Right hindlimb (tissue), 1 donor: ENCODE results near the gene SCUBE1.

Experiments used
- DNase-seq: peaks from one replicate; pipeline ENCODE4 v3.0.0-alpha.2; 2018

Gene SCUBE1

GRCh38 chr22:43209971-43210370 is 133.2 kb downstream of the SCUBE1 start:
- no peak for DNase-seq

DNA sequence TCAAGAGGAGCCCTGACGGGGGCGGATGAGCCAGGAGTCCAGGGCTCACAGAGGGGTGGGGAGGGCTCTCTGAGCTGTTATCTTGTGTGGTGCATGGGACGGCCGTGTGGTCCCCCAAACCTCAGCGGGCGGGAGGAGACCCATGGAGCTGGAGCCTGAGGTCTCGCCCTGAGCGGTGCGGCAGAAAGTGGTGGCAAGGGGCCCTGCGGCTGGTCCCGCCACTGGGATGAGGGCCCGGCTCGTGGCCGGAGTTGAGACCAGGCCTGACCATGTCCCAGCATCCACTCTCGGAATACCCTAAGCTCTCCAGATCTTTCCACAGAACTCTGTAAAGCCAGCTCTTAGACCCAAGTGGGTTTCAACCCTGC is 133.7 kb downstream of the SCUBE1 start:
- DNase-seq: no peak

DNA sequence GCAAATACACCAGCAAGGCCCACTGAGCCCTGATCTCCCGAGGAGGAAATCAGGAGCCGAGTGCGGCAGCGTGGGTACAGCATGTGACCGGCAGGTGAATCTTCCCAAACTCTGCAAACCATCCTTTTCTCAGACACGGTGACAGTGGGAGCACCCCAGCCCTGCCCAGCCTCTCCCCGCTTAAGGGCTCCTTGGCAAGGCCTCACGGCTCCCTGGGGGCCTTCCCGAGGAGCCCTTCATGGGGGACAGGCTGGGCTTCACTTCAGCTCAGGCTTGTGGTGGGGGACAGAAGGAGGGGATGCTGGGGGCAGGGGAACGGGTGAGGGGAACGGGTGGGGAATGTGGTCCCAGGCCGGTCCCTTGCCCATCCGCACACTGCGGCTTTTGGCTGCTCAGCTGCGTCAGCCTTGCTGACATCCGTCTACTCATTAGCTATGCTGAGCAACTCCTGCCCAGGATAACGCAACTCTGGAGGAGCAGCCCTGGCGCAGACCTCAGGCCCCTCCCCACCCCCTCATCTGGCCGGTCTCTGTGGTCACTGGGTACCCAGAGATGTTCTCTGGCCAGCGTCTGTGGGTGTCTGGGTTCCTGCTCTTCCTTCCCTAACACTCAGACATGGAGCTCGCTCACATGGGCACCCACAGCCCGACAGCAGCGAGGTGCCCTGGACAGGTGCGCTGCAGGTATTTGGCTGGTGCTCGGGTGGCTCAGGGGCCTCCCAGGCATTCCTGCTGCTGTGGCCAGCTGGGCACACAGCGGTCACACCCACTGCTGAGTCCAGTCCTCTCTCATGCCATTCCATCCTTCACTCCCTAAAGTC is 134.3 kb downstream of the SCUBE1 start:
- DNase-seq: no peak

GRCh38 chr22:43207849-43208702 is 135.1 kb downstream of the SCUBE1 start:
- no peak for DNase-seq

DNA sequence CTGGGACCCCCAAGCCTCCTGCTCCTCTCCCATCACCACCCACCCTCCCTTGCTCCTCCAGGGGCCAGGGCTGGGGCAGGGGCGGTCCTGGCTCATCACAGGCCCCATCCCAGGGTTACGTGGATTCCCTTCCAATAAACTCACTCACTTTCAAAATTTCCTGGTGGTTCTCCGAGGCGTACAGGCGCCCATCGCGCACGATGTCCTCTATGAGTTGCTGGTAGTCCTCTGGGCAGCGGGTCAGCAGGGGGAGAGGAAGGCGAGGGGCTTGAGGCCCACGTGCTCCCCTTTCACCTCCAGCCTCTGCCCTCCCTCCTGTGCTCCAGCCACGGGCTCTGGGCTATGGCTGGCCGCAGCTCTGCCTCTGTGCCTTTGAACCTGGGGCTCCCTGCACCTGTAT is 135.8 kb downstream of the SCUBE1 start:
- no peak for DNase-seq

GRCh38 chr22:43206509-43207161 is 136.5 kb downstream of the SCUBE1 start:
- DNase-seq: no peak

DNA sequence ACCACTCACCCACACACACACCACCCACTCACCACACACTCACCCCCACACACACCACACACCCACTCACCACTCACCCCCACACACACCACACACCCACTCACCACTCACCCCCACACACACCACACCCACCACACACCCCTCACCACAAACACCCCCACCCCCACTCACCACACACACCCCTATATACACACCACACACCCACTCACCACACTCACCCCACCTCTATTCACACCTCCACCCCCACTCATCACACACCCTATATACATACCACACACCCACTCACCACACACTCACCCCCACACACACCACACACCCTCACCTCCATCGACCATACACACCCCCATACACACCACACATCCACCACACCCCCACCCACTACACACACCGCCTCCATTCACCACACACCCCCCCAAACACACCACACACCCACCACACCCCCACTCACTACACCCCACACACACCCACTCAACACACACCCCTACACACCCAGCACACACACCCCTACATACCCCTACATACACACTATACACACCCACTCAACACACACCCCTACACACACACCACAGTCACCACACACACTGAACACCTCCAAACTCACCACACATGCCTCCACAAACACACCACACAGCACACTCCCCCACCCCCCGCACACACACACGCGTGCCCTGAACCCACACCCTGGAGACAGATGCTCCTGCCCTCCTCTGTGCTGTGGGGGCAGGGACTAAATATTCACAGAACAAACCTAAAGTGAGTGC is 137.2 kb downstream of the SCUBE1 start:
- no peak for DNase-seq

DNA sequence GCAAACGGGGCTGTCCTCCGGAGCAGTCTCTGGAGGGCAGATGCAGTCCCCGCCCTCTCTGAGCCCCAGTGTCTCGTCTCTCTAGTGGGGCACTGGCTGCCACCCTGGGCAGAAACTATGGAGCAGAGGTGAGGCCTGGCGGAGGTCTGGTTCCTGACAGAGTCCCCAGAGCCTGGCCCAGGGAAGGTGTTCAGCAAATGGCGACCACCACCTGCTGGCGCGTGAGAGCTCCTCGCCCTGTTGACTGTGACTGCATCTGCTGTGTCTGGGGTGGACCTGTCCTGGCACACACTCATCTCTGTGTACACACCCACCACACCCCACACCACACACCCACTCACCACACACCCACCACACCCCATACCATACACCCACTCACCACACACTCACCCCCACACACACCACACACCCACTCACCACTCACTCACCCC is 137.9 kb downstream of the SCUBE1 start:
- no peak for DNase-seq

DNA sequence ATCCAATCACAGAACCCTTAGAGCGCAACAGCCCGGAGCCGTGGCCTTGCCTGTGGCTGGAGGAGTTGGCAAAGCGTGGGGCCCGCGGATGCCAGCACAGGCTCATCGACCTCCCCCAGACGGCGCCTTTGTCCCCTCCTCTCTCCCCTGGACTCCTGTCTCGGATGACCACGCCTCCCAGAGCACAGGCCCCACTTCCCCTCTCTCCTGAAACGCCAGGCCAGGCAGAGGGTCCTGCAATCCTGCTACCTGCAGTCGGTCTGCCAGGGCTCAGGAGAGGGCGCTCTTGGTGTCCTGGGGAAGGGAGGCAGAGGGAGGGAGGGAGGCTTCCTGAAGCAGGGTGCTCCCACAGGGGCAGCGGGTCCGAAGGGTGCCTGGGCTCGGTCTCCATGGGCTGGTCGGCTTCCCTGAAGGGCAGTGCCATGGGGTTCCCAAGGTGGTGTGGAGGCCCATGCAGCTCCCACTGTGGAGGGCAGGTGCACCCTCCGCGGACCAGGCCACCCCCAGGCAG is 139.6 kb downstream of the SCUBE1 start:
- DNase-seq: no peak

DNA sequence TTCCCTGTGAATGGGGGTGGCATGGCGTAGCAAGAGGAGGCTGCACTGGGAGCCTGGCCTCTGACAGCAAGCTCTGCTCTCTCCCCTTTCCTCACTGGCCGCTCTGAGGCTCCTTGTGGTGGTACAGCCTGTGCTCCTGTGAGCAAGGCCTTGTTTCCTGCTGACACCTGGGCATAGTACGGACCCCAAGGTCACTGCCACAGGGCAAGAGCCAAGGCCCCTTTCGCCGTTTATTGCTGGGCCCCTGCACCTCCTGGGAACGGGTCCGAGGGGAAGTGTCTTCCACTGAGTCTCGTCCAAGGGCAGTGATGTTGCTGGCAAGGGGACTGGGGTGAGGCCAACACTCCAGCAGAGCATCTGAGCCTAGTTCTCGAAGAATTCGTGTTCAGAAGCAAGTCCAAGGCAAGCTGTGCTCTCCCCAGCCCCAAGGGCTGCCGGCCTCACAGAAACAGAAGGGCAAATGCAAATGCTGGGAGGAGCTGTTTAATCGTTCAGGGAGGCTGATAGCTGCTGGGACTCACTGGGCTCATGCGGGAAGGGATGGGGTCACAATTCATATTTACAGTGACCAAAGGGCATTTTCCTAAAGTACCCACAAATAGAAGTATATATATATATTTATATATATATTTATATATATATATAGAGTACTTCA is 140.3 kb downstream of the SCUBE1 start:
- DNase-seq: no peak

DNA sequence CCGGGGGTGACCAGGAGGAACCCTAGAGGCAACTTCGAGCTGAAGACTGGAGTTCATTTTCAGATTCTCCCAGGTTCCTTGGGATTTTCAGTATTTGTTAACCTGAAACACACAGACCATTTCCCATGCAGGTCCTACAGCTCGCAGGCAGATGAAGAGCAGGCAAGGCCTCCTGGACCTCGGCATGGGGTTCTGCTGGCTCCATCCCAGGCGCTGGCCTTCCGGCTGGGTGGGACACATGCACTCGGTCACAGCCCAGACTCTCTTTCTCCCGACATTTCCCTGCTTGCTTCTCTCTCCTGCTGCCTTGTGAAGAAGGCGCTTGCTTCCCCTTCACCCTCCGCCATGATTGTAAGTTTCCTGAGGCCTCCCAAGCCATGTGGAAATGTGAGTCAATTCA is 140.8 kb downstream of the SCUBE1 start:
- no peak for DNase-seq

GRCh38 chr22:43201486-43202219 is 141.5 kb downstream of the SCUBE1 start:
- no peak for DNase-seq

DNA sequence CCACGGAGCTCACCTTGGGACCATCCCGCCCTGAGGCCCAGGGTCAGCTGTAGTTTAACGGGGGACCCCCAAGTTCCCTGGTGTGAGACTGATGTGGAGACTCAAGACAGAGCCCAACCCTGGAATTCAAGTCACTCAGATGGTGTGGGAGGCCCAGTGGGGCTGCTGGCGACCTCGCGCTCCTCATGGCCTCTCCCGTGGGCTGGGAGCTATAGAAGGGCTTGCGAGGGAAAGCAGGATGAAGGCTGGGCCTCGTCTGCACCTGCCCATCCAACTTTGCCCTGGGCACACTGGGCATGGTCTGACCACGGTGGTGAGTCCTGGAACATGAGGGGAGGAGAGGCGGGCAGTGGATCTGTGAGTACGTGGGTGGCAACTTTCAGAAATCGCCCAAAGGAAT is 142.6 kb downstream of the SCUBE1 start:
- DNase-seq: no peak

GRCh38 chr22:43200031-43200430 is 143.1 kb downstream of the SCUBE1 start:
- DNase-seq: no peak

- DNase-seq: no peak
Observed at GRCh38 chr22:43199541-43199940, 143.6 kb downstream of the SCUBE1 start.

DNA sequence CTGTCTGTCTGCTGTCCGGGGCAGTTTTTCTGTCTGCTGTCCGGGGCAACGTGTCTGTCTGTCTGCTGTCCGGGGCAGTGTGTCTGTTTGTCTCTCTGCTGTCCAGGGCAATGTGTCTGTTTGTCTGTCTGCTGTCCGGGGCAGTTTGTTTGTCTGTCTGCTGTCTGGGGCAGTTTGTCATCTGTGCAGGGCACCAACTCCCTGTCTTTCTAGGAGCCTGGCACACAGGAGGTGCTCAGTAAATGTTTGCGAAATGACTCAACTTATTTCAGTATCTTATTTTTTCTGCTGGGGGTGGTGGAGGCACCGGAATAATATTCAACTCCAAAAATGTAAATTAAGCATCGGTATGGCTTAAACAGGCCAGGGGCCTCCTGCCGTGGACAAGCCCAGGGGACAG is 144.2 kb downstream of the SCUBE1 start:
- no peak for DNase-seq

GRCh38 chr22:43198126-43198525 is 145.0 kb downstream of the SCUBE1 start:
- no peak for DNase-seq

DNA sequence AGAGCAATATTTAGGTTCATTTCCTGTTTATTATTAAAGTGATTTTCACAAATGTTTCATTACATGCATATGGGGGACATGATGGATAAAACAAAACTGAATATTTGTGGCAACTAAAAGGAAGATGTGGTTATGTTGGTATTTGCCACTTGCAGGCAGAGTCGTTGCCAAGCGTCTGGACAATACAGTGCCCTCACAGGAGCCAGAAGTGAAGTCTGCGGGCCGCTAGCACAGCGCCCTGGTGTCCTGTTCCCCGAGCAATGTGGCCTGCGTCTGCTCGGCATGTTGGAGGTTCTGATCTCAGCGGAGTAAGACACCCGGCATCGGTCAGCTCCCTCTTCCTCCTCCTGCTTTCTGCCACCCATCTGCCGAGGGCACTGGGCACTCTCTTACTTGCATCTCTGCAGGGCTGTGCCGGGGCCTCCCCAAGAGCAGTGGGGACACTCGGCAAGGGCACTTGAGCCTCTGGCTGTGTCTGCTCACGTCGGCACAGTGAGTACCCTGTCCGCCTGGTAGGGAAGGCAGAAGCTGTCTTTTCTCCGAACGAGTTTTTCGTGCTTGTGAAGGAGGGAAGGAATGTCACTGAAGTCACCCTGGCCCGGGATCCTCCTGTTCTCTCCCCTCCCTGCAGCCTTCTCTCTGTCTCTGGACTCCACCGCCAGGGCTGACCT is 145.8 kb downstream of the SCUBE1 start:
- no peak for DNase-seq

- DNase-seq: no peak
Observed at GRCh38 chr22:43191831-43192230, 151.3 kb downstream of the SCUBE1 start.

DNA sequence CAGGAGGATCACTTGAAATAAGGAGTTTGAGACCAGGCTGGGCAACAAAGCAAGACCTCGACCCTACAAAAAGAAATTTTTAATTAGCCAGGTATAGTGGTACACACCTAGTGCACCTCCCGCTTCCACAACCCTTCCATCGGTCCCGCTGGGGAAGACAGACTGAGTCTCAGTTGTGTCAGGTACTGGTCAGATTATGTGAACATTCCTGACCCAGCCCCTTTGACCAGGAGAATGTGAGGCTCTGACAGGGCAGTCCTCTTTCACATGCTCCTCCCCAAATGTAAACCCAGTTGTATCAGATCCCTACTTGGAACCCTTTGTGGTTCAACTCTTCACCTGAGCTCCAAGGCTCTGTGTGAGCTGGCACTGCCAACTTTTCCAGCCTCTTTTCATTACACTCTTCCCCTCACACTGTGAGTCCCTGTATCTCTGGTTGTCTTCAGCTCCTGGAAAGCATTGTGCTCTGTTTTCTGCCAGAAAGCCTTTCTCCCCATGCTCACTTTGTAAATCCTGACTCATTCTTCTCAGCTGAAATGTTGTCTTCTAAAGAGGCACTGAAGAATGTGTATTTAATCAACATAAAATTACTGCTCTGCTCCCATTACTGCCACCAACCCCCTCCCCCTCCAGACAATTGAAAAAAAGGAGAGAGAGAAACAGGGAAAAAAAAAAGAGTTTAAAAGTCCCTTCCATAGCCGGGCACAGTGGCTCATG is 154.2 kb downstream of the SCUBE1 start:
- DNase-seq: no peak
